K562 (cell line): ENCODE measurements around the gene AJAP1. TPM values are rescaled to one million over a fixed set of nuclear protein-coding genes. Genes with fewer than 3 reads are reported as not detected.

Experiments
- ATAC-seq: fragments of 200-7000 bp; cut with Tn5 transposase; 3 replicates; pipeline ENCODE4 v1.9.1; 2020; ENCODE audit warnings: moderate library complexity
- BruUV-seq: library from RNA; stranded (reverse); fragments of 400-500 nt; replicated peaks from 2 replicates; lab custom pipeline; 2021; lab: Mats Ljungman, UMichigan
- CTCF ChIA-PET: fragments of 300-600 bp; formaldehyde crosslinking; extraction: SDS; loops from one replicate; lab custom pipeline; 2021; ENCODE audit warnings: low intra/inter-chr PET ratio; lab: Yijun Ruan, JAX
- POLR2A ChIA-PET: fragments of 300-600, 350-650 bp; sonication (Branson Sonifier 250); formaldehyde crosslinking; extraction: SDS; loops from one replicate; lab custom pipeline; 2021; ENCODE audit warnings: antibody characterized with exemption, inconsistent platforms; lab: Yijun Ruan, JAX
- DNase-seq, 4 experiments: peaks; one replicate each; pipeline versions ENCODE4 v3.0.0 to v3.0.0-alpha.2; 2011 to 2018; ENCODE audit warnings: low spot score in 3 of 4, mixed read lengths in 3 of 4; ENCODE audit errors: extremely low read depth in 1 of 4
- FAIRE-seq: peaks from 2 replicates; lab custom pipeline; 2011; peaks lifted over from hg19 to GRCh38; lab: Jason Lieb, UNC
- H2AFZ ChIP-seq: 2 replicates; pipeline ENCODE4 v1.6.0; 2011; ENCODE audit warnings: low read depth, low read length, control low read depth, inconsistent platforms
- H3K27ac ChIP-seq: fragments of 200-600 bp; 3 replicates; pipeline ENCODE4 v1.8.0; 2011; ENCODE audit warnings: low read depth, mild to moderate bottlenecking, control low read depth, inconsistent platforms, low read length, moderate library complexity, mixed read lengths; ENCODE audit errors: extremely low read depth
- H3K27me3 ChIP-seq, 2 experiments: fragments of 300-600 bp in 1 of 2; 2 replicates in 1 of 2; 3 replicates in 1 of 2; pipeline versions ENCODE4 v1.6.0 to v1.8.0; 2011; ENCODE audit warnings: inconsistent platforms in 2 of 2, low read length in 2 of 2, mild to moderate bottlenecking in 1 of 2, mixed read lengths in 1 of 2, moderate library complexity in 1 of 2; ENCODE audit not compliant: control insufficient read depth in 2 of 2, insufficient read depth in 2 of 2
- H3K36me3 ChIP-seq: fragments of 300-600 bp; 3 replicates; pipeline ENCODE4 v1.8.0; 2011; ENCODE audit warnings: mild to moderate bottlenecking, low read length, inconsistent platforms; ENCODE audit not compliant: control insufficient read depth, insufficient read depth
- H3K4me1 ChIP-seq, 2 experiments: fragments of 200-600 bp in 1 of 2; replicated peaks in 1 of 2; 2 replicates in 1 of 2; 3 replicates in 1 of 2; pipeline versions ENCODE4 v1.5.1 to v1.8.0; 2011; ENCODE audit warnings: inconsistent platforms in 2 of 2, low read length in 2 of 2, mild to moderate bottlenecking in 1 of 2, mixed read lengths in 1 of 2, moderate library complexity in 1 of 2; ENCODE audit not compliant: control insufficient read depth in 2 of 2, insufficient read depth in 2 of 2
- H3K4me2 ChIP-seq: 2 replicates; pipeline ENCODE4 v1.6.1; 2011; ENCODE audit warnings: low read length, control low read depth, inconsistent platforms, mixed read lengths; ENCODE audit not compliant: insufficient read depth
- H3K4me3 ChIP-seq: fragments of 200-600 bp; sonication (generic), shearing (Covaris generic); 2 replicates; pipeline ENCODE4 v1.5.1; 2016; ENCODE audit warnings: control low read depth, inconsistent platforms
- H3K79me2 ChIP-seq: fragments of 200-600 bp; 3 replicates; pipeline ENCODE4 v1.8.0; 2011; ENCODE audit warnings: low read length, inconsistent platforms; ENCODE audit not compliant: control insufficient read depth, insufficient read depth
- H3K9ac ChIP-seq, 2 experiments: 2 replicates each; pipeline versions ENCODE4 v1.6.0 to v1.6.1; 2011; ENCODE audit warnings: low read depth in 2 of 2, low read length in 2 of 2, control low read depth in 1 of 2, inconsistent platforms in 1 of 2, mild to moderate bottlenecking in 1 of 2, mixed read lengths in 1 of 2; ENCODE audit not compliant: insufficient read depth in 1 of 2
- H3K9me1 ChIP-seq: one replicate; pipeline ENCODE4 v1.6.0; 2011; ENCODE audit warnings: inconsistent platforms, mild to moderate bottlenecking, low read length, moderate library complexity; ENCODE audit not compliant: control insufficient read depth, insufficient read depth
- H3K9me3 ChIP-seq: replicated peaks from 2 replicates; pipeline ENCODE4 v1.5.1; 2011; ENCODE audit warnings: low read depth, low read length, inconsistent platforms; ENCODE audit not compliant: control insufficient read depth, insufficient read depth
- H4K20me1 ChIP-seq: replicated peaks from 2 replicates; pipeline ENCODE4 v1.6.1; 2011; ENCODE audit warnings: low read length, inconsistent platforms, mixed read lengths; ENCODE audit not compliant: control insufficient read depth, insufficient read depth
- MAZ ChIP-seq, 2 experiments: fragments of 450-650 bp in 1 of 2; sonication (generic) in 1 of 2; formaldehyde crosslinking; IDR thresholded peaks in 1 of 2; conservative IDR thresholded peaks in 1 of 2; 2 replicates each; pipeline versions ENCODE4 v1.4.0 to v1.5.0; 2020; ENCODE audit warnings: mild to moderate bottlenecking in 1 of 2, missing genetic modification reagents in 1 of 2
- RBM14 ChIP-seq: fragments of 200-400 bp; formaldehyde crosslinking; IDR thresholded peaks from 2 replicates; pipeline ENCODE4 v1.6.1; 2018; ENCODE audit warnings: low read depth, mild to moderate bottlenecking, low read length, moderate library complexity, borderline replicate concordance; ENCODE audit not compliant: insufficient read depth
- SOX6 ChIP-seq: fragments of 450-650 bp; IDR thresholded peaks from 2 replicates; pipeline ENCODE4 v1.6.1; 2014; ENCODE audit warnings: mild to moderate bottlenecking
- TOE1 ChIP-seq, 2 experiments: fragments of 450-650 bp in 1 of 2; sonication (generic) in 1 of 2; formaldehyde crosslinking in 1 of 2; IDR thresholded peaks; 2 replicates each; pipeline versions ENCODE4 v1.7.1 to v1.8.0; 2016 to 2022; ENCODE audit warnings: borderline replicate concordance in 2 of 2, mild to moderate bottlenecking in 2 of 2, antibody characterized with exemption in 1 of 2, inconsistent platforms in 1 of 2, low read depth in 1 of 2, missing genetic modification reagents in 1 of 2, moderate library complexity in 1 of 2
- WGBS: fragments of 100-300 bp; shearing (Covaris generic); methylation state at CpG from one replicate; pipeline ENCODE4 v1.1.6; 2016; ENCODE audit warnings: low coverage, mixed read lengths; ENCODE audit not compliant: insufficient coverage; ENCODE audit errors: missing lambda C conversion rate; 5-methylcytosine and 5-hydroxymethylcytosine counted together
- in situ Hi-C: fragments of 300-500 bp; cut with MboI; formaldehyde crosslinking; loops from 4 replicates; pipeline ENCODE4 v1.15.0; 2018; ENCODE audit warnings: inconsistent platforms, mixed read lengths
- intact Hi-C: fragments of 100-400 bp; cut with micrococcal nuclease; formaldehyde crosslinking; loops from 2 replicates; pipeline ENCODE4 v1.14.2; 2022
- polyA plus RNA-seq, 8 experiments: library from polyadenylated mRNA; depleted of rRNA in 4 of 8; stranded (reverse) in 5 of 8; unstranded in 3 of 8; fragments of >200 nt; fragmentation: Nextera tagmentation in 2 of 8; fragmentation: Illumina TruSeq in 1 of 8; extraction: Ambion mirVana in 2 of 8; extraction: Trizol in 1 of 8; gene quantifications; 2 replicates each; pipeline versions ENCODE4 v1.2.1 to v1.2.3, GENCODE V29; 2011 to 2014; ENCODE audit warnings: inconsistent platforms in 1 of 8, missing spikeins in 1 of 8
- total RNA-seq, 7 experiments: library from RNA; depleted of rRNA in 6 of 7; stranded (reverse); fragments of >200 nt in 6 of 7; fragmentation: Illumina TruSeq in 2 of 7; extraction: Trizol in 2 of 7; gene quantifications; 2 replicates each; pipeline versions ENCODE4 v1.2.1 to v1.2.3, GENCODE V29; 2011 to 2021; ENCODE audit warnings: low replicate concordance in 1 of 7
- TF ChIP-seq, protein P1 (sequence below): IDR thresholded peaks from 2 replicates; pipeline ENCODE4 v1.6.1; 2012; ENCODE audit warnings: low read depth, low read length, improper control_type of control experiment, borderline replicate concordance
- TF ChIP-seq, protein P2 (sequence below): fragments of 250-450 bp; sonication (Bioruptor Pico); IDR thresholded peaks from 2 replicates; pipeline ENCODE4 v1.5.1; 2021; ENCODE audit warnings: mild to moderate bottlenecking
- TF ChIP-seq, protein P3 (sequence below): fragments of 250-450 bp; sonication (Bioruptor Pico); IDR thresholded peaks from 2 replicates; pipeline ENCODE4 v1.4.0; 2020; ENCODE audit warnings: mild to moderate bottlenecking, moderate library complexity
- TF ChIP-seq, protein P4 (sequence below): IDR thresholded peaks from 3 replicates; pipeline ENCODE4 v1.6.1; 2011; ENCODE audit warnings: borderline replicate concordance, mild to moderate bottlenecking; ENCODE audit not compliant: insufficient read length, insufficient read depth
- TF ChIP-seq, protein P5 (sequence below): fragments of 450-650 bp; IDR thresholded peaks from one replicate; pipeline ENCODE4 v1.6.1; 2018; ENCODE audit warnings: mild to moderate bottlenecking, moderate library complexity; ENCODE audit not compliant: partially characterized antibody

The AJAP1 gene
- total and polyA plus RNA-seq, 9 of the 15 experiments (the other 6 are each of a cell fraction or from before 2014, with no cell fraction given): not detected

DNA sequence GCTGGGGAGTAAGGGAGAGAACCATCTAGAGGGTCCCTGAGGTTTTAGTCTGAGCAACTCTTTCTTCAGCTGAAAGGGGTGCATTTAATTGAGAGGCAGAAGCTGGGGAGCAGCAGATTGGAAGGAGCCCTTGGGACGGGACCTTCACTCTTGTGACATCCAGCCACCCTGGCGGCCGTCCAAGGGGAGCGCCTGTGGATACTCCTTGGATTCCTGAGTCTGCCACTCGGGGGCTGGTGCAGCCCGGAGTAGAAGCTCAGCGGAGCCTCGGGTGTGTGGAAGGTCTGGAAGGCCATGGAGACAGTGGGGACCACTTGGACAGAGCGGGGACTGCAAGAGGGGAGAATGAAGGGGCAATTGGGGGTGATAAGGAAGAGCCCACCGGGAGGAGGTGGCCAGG is 68.7 kb downstream of the AJAP1 start:
- H3K27me3 ChIP-seq: peaks cover 0 to 45% of the 10 kb centered on the region in 2 experiments; a peak in 3 of 5 replicates
- intact Hi-C loops (no loop called here), in situ Hi-C loops (no loop called here)
- H3K79me2 ChIP-seq: no peaks in the 10 kb centered on the region
- no peaks in the 10 kb centered on the region for H4K20me1 ChIP-seq
- no peak overlapping the region for H3K9ac ChIP-seq
- H3K27ac ChIP-seq: no peak overlapping the region
- H3K36me3 ChIP-seq: no peaks in the 10 kb centered on the region
- no peak overlapping the region for H3K4me3 ChIP-seq
- ATAC-seq (no peak), FAIRE-seq (no peak), DNase-seq (no peak)
- H3K9me3 ChIP-seq: no peaks in the 10 kb centered on the region
- BruUV-seq: no TSS peak
- 0% methylated on average over 10 of the region's 10 CpGs for WGBS
- ChIA-PET CTCF (no interaction called here), POLR2A (interaction anchor here (1.3 kb wide), 1 partner anchor 26 kb away, joined by 4 read pairs; no protein-coding TSS in a partner anchor)
- H2AFZ ChIP-seq: no peak overlapping the region
- no peak overlapping the region for H3K4me2 ChIP-seq
- no peaks in the 10 kb centered on the region; a peak in 1 of 5 replicates for H3K4me1 ChIP-seq
- H3K9me1 ChIP-seq: peaks cover 4% of the 10 kb centered on the region
- no peak for TF ChIP-seq MAZ (CRISPR knock-in tag; conservative IDR thresholded peaks at IDR 0.05 in 1 of 2, IDR thresholded peaks at IDR 0.05 in 1 of 2)
- TF ChIP-seq SOX6: no peak
- TF ChIP-seq, protein P1, sequence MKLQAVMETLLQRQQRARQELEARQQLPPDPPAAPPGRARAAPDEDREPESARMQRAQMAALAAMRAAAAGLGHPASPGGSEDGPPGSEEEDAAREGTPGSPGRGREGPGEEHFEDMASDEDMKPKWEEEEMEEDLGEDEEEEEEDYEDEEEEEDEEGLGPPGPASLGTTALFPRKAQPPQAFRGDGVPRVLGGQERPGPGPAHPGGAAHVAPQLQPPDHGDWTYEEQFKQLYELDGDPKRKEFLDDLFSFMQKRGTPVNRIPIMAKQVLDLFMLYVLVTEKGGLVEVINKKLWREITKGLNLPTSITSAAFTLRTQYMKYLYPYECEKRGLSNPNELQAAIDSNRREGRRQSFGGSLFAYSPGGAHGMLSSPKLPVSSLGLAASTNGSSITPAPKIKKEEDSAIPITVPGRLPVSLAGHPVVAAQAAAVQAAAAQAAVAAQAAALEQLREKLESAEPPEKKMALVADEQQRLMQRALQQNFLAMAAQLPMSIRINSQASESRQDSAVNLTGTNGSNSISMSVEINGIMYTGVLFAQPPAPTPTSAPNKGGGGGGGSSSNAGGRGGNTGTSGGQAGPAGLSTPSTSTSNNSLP: no peak
- TF ChIP-seq, protein P2, sequence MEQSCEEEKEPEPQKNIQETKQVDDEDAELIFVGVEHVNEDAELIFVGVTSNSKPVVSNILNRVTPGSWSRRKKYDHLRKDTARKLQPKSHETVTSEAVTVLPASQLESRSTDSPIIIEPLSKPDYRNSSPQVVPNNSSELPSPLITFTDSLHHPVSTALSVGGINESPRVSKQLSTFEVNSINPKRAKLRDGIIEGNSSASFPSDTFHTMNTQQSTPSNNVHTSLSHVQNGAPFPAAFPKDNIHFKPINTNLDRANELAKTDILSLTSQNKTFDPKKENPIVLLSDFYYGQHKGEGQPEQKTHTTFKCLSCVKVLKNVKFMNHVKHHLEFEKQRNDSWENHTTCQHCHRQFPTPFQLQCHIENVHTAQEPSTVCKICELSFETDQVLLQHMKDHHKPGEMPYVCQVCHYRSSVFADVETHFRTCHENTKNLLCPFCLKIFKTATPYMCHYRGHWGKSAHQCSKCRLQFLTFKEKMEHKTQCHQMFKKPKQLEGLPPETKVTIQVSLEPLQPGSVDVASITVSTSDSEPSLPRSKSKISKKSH: no peak
- TF ChIP-seq, protein P3, sequence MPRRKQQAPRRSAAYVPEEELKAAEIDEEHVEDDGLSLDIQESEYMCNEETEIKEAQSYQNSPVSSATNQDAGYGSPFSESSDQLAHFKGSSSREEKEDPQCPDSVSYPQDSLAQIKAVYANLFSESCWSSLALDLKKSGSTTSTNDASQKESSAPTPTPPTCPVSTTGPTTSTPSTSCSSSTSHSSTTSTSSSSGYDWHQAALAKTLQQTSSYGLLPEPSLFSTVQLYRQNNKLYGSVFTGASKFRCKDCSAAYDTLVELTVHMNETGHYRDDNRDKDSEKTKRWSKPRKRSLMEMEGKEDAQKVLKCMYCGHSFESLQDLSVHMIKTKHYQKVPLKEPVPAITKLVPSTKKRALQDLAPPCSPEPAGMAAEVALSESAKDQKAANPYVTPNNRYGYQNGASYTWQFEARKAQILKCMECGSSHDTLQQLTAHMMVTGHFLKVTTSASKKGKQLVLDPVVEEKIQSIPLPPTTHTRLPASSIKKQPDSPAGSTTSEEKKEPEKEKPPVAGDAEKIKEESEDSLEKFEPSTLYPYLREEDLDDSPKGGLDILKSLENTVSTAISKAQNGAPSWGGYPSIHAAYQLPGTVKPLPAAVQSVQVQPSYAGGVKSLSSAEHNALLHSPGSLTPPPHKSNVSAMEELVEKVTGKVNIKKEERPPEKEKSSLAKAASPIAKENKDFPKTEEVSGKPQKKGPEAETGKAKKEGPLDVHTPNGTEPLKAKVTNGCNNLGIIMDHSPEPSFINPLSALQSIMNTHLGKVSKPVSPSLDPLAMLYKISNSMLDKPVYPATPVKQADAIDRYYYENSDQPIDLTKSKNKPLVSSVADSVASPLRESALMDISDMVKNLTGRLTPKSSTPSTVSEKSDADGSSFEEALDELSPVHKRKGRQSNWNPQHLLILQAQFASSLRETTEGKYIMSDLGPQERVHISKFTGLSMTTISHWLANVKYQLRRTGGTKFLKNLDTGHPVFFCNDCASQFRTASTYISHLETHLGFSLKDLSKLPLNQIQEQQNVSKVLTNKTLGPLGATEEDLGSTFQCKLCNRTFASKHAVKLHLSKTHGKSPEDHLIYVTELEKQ (CRISPR knock-in tag): no peak
- TF ChIP-seq RBM14: no peak
- no peak for TF ChIP-seq TOE1 (IDR thresholded peaks at IDR 0.05; ENCODE audit: borderline replicate concordance)
- no peak for TF ChIP-seq TOE1 (CRISPR knock-in tag; IDR thresholded peaks at IDR 0.05; ENCODE audit: borderline replicate concordance, low read depth)
- TF ChIP-seq, protein P4, sequence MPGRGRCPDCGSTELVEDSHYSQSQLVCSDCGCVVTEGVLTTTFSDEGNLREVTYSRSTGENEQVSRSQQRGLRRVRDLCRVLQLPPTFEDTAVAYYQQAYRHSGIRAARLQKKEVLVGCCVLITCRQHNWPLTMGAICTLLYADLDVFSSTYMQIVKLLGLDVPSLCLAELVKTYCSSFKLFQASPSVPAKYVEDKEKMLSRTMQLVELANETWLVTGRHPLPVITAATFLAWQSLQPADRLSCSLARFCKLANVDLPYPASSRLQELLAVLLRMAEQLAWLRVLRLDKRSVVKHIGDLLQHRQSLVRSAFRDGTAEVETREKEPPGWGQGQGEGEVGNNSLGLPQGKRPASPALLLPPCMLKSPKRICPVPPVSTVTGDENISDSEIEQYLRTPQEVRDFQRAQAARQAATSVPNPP: no peak
- TF ChIP-seq, protein P5, sequence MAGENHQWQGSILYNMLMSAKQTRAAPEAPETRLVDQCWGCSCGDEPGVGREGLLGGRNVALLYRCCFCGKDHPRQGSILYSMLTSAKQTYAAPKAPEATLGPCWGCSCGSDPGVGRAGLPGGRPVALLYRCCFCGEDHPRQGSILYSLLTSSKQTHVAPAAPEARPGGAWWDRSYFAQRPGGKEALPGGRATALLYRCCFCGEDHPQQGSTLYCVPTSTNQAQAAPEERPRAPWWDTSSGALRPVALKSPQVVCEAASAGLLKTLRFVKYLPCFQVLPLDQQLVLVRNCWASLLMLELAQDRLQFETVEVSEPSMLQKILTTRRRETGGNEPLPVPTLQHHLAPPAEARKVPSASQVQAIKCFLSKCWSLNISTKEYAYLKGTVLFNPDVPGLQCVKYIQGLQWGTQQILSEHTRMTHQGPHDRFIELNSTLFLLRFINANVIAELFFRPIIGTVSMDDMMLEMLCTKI: no peak
